Measurements from ENCODE around the gene DEPDC1B. TPM values are rescaled to one million over a fixed set of nuclear protein-coding genes. Genes with fewer than 3 reads are reported as not detected.
"Not testable (repeated sequence)": the region's sequence is repeated elsewhere in the genome, so short reads cannot be mapped to it uniquely, and the experiment has no call there.

DEPDC1B gene
- total and polyA plus RNA-seq, 3 donors from 2014 or later = 14.5 to 23.6 (median 15.0) TPM

DNA sequence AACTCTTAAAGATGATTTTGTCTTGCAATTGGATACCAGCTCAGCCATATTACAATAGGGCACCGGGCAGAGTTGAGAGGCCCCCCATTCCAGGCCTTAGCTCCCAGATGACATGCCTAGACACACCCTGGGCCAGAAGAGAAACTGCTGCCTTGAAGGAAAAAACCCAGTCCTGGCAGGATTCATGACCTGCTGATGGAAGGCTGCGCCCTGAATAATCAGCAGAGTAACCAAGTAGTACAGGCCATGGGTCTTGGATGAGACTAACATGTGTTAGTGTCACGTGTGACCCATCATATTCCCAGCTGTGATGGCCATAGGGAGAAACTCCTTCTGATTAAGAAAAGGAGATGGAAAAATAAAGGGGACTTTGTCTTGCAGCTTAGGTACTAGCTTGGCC lies 39.0 kb upstream of the DEPDC1B start:
- Histone ChIP-seq H3K4me3 (no peak overlapping the region), H3K4me1 (no peaks in the 10 kb centered on the region), H3K36me3 (ENCODE audit: low read depth, missing control alignments) (no peaks in the 10 kb centered on the region), H3K27ac (no peak overlapping the region), H3K9me3 (no peaks in the 10 kb centered on the region), H3K27me3 (no peaks in the 10 kb centered on the region)
- intact Hi-C loops (cut with DNase I; ENCODE audit: low total_unique reads) = no loop called here
- no peak for DNase-seq
- WGBS, 2 donors = 70 to 79% methylated on average over 3 of the region's 3 CpGs
- no peak for TF ChIP-seq POLR2A (IDR thresholded peaks at IDR 0.05)
- TF ChIP-seq, protein P1, sequence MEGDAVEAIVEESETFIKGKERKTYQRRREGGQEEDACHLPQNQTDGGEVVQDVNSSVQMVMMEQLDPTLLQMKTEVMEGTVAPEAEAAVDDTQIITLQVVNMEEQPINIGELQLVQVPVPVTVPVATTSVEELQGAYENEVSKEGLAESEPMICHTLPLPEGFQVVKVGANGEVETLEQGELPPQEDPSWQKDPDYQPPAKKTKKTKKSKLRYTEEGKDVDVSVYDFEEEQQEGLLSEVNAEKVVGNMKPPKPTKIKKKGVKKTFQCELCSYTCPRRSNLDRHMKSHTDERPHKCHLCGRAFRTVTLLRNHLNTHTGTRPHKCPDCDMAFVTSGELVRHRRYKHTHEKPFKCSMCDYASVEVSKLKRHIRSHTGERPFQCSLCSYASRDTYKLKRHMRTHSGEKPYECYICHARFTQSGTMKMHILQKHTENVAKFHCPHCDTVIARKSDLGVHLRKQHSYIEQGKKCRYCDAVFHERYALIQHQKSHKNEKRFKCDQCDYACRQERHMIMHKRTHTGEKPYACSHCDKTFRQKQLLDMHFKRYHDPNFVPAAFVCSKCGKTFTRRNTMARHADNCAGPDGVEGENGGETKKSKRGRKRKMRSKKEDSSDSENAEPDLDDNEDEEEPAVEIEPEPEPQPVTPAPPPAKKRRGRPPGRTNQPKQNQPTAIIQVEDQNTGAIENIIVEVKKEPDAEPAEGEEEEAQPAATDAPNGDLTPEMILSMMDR (IDR thresholded peaks at IDR 0.05) = no peak

DNA sequence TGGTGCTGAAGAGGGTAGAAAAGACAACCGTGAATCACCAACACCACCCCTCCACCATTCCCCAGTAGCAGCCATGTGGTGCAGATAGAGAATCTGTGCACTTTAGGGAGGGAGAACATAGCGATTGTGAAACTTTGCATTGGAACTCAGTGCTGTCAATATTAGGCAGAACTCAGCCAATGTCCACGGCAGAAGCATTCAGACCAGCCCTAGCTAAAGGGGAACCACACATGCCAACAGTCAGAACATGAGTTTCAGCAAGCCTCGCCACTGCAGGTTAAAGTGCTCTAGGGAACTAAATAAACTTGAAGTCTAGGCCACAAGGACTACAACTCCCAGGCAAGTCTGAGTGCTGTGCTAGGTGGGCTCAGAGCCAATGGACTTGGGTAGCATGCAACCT lies 38.5 kb upstream of the DEPDC1B start:
- Histone ChIP-seq H3K4me1 (no peaks in the 10 kb centered on the region), H3K36me3 (ENCODE audit: low read depth, missing control alignments) (no peaks in the 10 kb centered on the region), H3K27me3 (no peaks in the 10 kb centered on the region), H3K4me3 (no peak overlapping the region), H3K27ac (no peak overlapping the region), H3K9me3 (no peaks in the 10 kb centered on the region)
- no peak for TF ChIP-seq POLR2A (IDR thresholded peaks at IDR 0.05)
- TF ChIP-seq, protein P1 (IDR thresholded peaks at IDR 0.05) = no peak
- intact Hi-C loops (cut with DNase I; ENCODE audit: low total_unique reads) = no loop called here
- WGBS, 2 donors = 80 to 81% methylated on average over 4 of the region's 4 CpGs
- no peak for DNase-seq

- H3K4me3 ChIP-seq; intact Hi-C loops (cut with DNase I; ENCODE audit: low total_unique reads); H3K27me3 ChIP-seq; H3K36me3 ChIP-seq (ENCODE audit: low read depth, missing control alignments); H3K4me1 ChIP-seq; H3K9me3 ChIP-seq; H3K27ac ChIP-seq; DNase-seq: not testable (repeated sequence)
These were observed 30.9 kb upstream of the DEPDC1B start for GRCh38 chr5:60730858-60731257.

- no peak overlapping the region for H3K27ac ChIP-seq
- H3K4me3 ChIP-seq = no peak overlapping the region
- no peaks in the 10 kb centered on the region for H3K4me1 ChIP-seq
- H3K27me3 ChIP-seq = no peaks in the 10 kb centered on the region
- intact Hi-C loops (cut with DNase I; ENCODE audit: low total_unique reads) = no loop called here
- no peak for DNase-seq
- WGBS, 2 donors = 80 to 93% methylated on average over 1 of the region's 1 CpG
- TF ChIP-seq, protein P1 (IDR thresholded peaks at IDR 0.05) = no peak
- TF ChIP-seq POLR2A (IDR thresholded peaks at IDR 0.05) = no peak
- H3K9me3 ChIP-seq = no peaks in the 10 kb centered on the region
- no peaks in the 10 kb centered on the region for H3K36me3 ChIP-seq (ENCODE audit: low read depth, missing control alignments)
These were observed 27.2 kb upstream of the DEPDC1B start for GRCh38 chr5:60727033-60727679.

- no peaks in the 10 kb centered on the region for H3K4me1 ChIP-seq
- H3K27me3 ChIP-seq = no peaks in the 10 kb centered on the region
- intact Hi-C loops (cut with DNase I; ENCODE audit: low total_unique reads) = no loop called here
- TF ChIP-seq, protein P1 (IDR thresholded peaks at IDR 0.05) = no peak
- no peak for TF ChIP-seq POLR2A (IDR thresholded peaks at IDR 0.05)
- no peaks in the 10 kb centered on the region for H3K36me3 ChIP-seq (ENCODE audit: low read depth, missing control alignments)
- no peaks in the 10 kb centered on the region for H3K9me3 ChIP-seq
- DNase-seq = no peak
- no peak overlapping the region for H3K4me3 ChIP-seq
- H3K27ac ChIP-seq = no peak overlapping the region
- WGBS, 2 donors = 74 to 88% methylated on average over 2 of the region's 2 CpGs
These were observed 24.2 kb upstream of the DEPDC1B start for GRCh38 chr5:60724126-60724525.

All from testis (tissue), 3 donors.